GM23338 (cell line): ENCODE measurements around the gene GUCY1A1. TPM values are rescaled to one million over a fixed set of nuclear protein-coding genes. Genes with fewer than 3 reads are reported as not detected.

ENCODE experiments used
- ATAC-seq: fragments of 200-7000 bp; cut with Tn5 transposase; 3 replicates; pipeline ENCODE4 v1.9.1; 2020
- DNase-seq: peaks from one replicate; pipeline ENCODE4 v3.0.0-alpha.2; 2015; ENCODE audit warnings: low spot score
- H2AFZ ChIP-seq: fragments of 200-600 bp; sonication (generic); 2 replicates; pipeline ENCODE4 v1.8.0; 2016; ENCODE audit warnings: antibody characterized with exemption, mild to moderate bottlenecking, moderate library complexity
- H3F3A ChIP-seq: fragments of 200-600 bp; sonication (generic); replicated peaks from 2 replicates; pipeline ENCODE4 v1.8.0; 2017; ENCODE audit warnings: antibody characterized with exemption, mixed run types, low read depth
- H3K27ac ChIP-seq: fragments of 200-600 bp; sonication (generic); 2 replicates; pipeline ENCODE4 v1.6.1; 2016; ENCODE audit warnings: low read depth
- H3K27me3 ChIP-seq: fragments of 200-600 bp; sonication (generic); 2 replicates; pipeline ENCODE4 v1.8.0; 2016; ENCODE audit warnings: mild to moderate bottlenecking, mixed run types, moderate library complexity; ENCODE audit not compliant: insufficient read depth
- H3K36me3 ChIP-seq: fragments of 200-600 bp; sonication (generic); 2 replicates; pipeline ENCODE4 v1.8.0; 2016; ENCODE audit warnings: mild to moderate bottlenecking; ENCODE audit not compliant: insufficient read depth
- H3K4me1 ChIP-seq: fragments of 200-600 bp; sonication (generic); 2 replicates; pipeline ENCODE4 v1.8.0; 2016; ENCODE audit warnings: mild to moderate bottlenecking, moderate library complexity; ENCODE audit not compliant: insufficient read depth
- H3K4me2 ChIP-seq: fragments of 200-600 bp; sonication (generic); 2 replicates; pipeline ENCODE4 v1.7.1; 2017; ENCODE audit warnings: mixed run types
- H3K4me3 ChIP-seq: fragments of 200-600 bp; sonication (generic); 2 replicates; pipeline ENCODE4 v1.6.1; 2016; ENCODE audit warnings: mixed run types
- H3K79me2 ChIP-seq: fragments of 200-600 bp; sonication (generic); replicated peaks from 2 replicates; pipeline ENCODE4 v1.8.0; 2017; ENCODE audit warnings: mild to moderate bottlenecking; ENCODE audit not compliant: insufficient read depth
- H3K9me2 ChIP-seq: fragments of 200-600 bp; sonication (generic); 2 replicates; pipeline ENCODE4 v1.8.0; 2017; ENCODE audit not compliant: insufficient read depth
- H4K20me1 ChIP-seq: fragments of 200-600 bp; sonication (generic); replicated peaks from 2 replicates; pipeline ENCODE4 v1.8.0; 2017; ENCODE audit warnings: mild to moderate bottlenecking; ENCODE audit not compliant: insufficient read depth
- H3K27ac Mint-ChIP-seq: 2 replicates; pipeline ENCODE4 v1.8.0; 2020; ENCODE audit warnings: inconsistent platforms, mild to moderate bottlenecking, moderate library complexity, mixed read lengths
- H3K27me3 Mint-ChIP-seq: 3 replicates; pipeline ENCODE4 v1.8.0; 2022; ENCODE audit warnings: low read depth, mild to moderate bottlenecking, moderate library complexity, mixed read lengths, inconsistent platforms; ENCODE audit not compliant: insufficient read depth, poor library complexity
- H3K36me3 Mint-ChIP-seq: 3 replicates; pipeline ENCODE4 v1.8.0; 2021; ENCODE audit warnings: low read depth, mild to moderate bottlenecking, inconsistent platforms, moderate library complexity, mixed read lengths
- H3K4me1 Mint-ChIP-seq: 3 replicates; pipeline ENCODE4 v1.8.0; 2020; ENCODE audit warnings: mild to moderate bottlenecking, inconsistent platforms, mixed read lengths
- H3K4me3 Mint-ChIP-seq: 3 replicates; pipeline ENCODE4 v1.8.0; 2021; ENCODE audit warnings: moderate library complexity, mild to moderate bottlenecking, inconsistent platforms, mixed read lengths
- H3K9me3 Mint-ChIP-seq: 3 replicates; pipeline ENCODE4 v1.8.0; 2020; ENCODE audit warnings: moderate library complexity, mild to moderate bottlenecking, inconsistent platforms, mixed read lengths
- EZH2 ChIP-seq: fragments of 200-600 bp; sonication (generic); IDR thresholded peaks from one replicate; pipeline ENCODE4 v1.8.0; 2017; ENCODE audit warnings: antibody characterized with exemption, mild to moderate bottlenecking, low read depth; ENCODE audit not compliant: unreplicated experiment
- EZH2phosphoT487 ChIP-seq: fragments of 200-600 bp; sonication (generic); IDR thresholded peaks from one replicate; pipeline ENCODE4 v1.8.1; 2018; ENCODE audit warnings: antibody characterized with exemption; ENCODE audit not compliant: unreplicated experiment
- STAT1 ChIP-seq: IDR thresholded peaks from one replicate; pipeline ENCODE4 v1.6.1; 2016; ENCODE audit warnings: antibody characterized with exemption; ENCODE audit not compliant: unreplicated experiment
- ZNF114 ChIP-seq: fragments of 250-450 bp; sonication (Bioruptor Pico); IDR thresholded peaks from 2 replicates; pipeline ENCODE4 v1.5.0; 2020; ENCODE audit warnings: mild to moderate bottlenecking, moderate library complexity
- polyA plus RNA-seq: library from polyadenylated mRNA; unstranded; fragments of >200 nt; fragmentation: Nextera tagmentation; extraction: Ambion mirVana; gene quantifications from 2 replicates; pipeline ENCODE4 v1.2.1, GENCODE V29; 2016
- total RNA-seq: library from RNA; depleted of rRNA; stranded (reverse); fragments of >200 nt; shearing (Covaris generic); gene quantifications from 2 replicates; pipeline ENCODE4 v1.2.3, GENCODE V29; 2014
- TF ChIP-seq, protein P1 (sequence below): IDR thresholded peaks from 2 replicates; pipeline ENCODE4 v1.6.1; 2016; ENCODE audit warnings: antibody characterized with exemption
- TF ChIP-seq, protein P2 (sequence below): fragments of 250-450 bp; sonication (Bioruptor Pico); IDR thresholded peaks from 2 replicates; pipeline ENCODE4 v1.5.0; 2020; ENCODE audit warnings: mild to moderate bottlenecking, moderate library complexity

The GUCY1A1 gene
- total and polyA plus RNA-seq, 2 experiments from 2014 or later = not detected

DNA sequence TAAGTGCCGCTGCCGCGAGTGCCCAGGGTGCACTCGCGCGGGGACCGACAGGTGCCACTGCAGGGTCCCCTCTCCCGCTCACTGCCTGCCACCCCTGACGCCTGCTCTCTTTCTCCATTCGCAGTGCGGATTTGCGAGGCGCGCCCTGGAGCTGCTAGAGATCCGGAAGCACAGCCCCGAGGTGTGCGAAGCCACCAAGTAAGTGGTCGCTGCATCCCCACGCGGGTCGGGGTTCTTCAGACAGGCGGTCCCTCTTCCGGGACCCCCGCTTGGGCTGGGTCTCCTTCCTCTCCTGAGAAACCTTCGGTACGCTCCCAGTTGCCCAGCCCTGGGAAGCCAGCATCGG, 547 bp downstream of the GUCY1A1 start:
- Mint-ChIP-seq H3K9me3 (no peaks in the 10 kb centered on the region; the same call in 2 of the 3 replicates), H3K4me1 (peaks cover 13% of the 10 kb centered on the region), H3K27ac (no peak overlapping the region), H3K27me3 (peaks cover 53% of the 10 kb centered on the region), H3K4me3 (peak overlapping the region; percentile 79), H3K36me3 (no peaks in the 10 kb centered on the region)
- peak; percentile 67 for ATAC-seq
- Histone ChIP-seq H3K4me3 (peak overlapping the region; percentile 66), H3K36me3 (no peaks in the 10 kb centered on the region), H3K9me2 (no peaks in the 10 kb centered on the region), H4K20me1 (peaks cover 5% of the 10 kb centered on the region), H3K4me1 (no peaks in the 10 kb centered on the region; the same call in 1 of the 2 replicates), H3F3A (no peaks in the 10 kb centered on the region), H3K27me3 (peaks cover 94% of the 10 kb centered on the region), H3K79me2 (no peaks in the 10 kb centered on the region), H3K4me2 (peak overlapping the region; percentile 89), H2AFZ (peak overlapping the region; percentile 91), H3K27ac (no peak overlapping the region)
- DNase-seq = peak; percentile 40
- TF ChIP-seq ZNF114 (CRISPR knock-in tag) = no peak
- peak; percentile 69 for TF ChIP-seq EZH2phosphoT487
- peak; percentile 85 for TF ChIP-seq EZH2
- TF ChIP-seq STAT1 = no peak
- TF ChIP-seq, protein P1, sequence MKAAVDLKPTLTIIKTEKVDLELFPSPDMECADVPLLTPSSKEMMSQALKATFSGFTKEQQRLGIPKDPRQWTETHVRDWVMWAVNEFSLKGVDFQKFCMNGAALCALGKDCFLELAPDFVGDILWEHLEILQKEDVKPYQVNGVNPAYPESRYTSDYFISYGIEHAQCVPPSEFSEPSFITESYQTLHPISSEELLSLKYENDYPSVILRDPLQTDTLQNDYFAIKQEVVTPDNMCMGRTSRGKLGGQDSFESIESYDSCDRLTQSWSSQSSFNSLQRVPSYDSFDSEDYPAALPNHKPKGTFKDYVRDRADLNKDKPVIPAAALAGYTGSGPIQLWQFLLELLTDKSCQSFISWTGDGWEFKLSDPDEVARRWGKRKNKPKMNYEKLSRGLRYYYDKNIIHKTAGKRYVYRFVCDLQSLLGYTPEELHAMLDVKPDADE = no peak
- TF ChIP-seq, protein P2, sequence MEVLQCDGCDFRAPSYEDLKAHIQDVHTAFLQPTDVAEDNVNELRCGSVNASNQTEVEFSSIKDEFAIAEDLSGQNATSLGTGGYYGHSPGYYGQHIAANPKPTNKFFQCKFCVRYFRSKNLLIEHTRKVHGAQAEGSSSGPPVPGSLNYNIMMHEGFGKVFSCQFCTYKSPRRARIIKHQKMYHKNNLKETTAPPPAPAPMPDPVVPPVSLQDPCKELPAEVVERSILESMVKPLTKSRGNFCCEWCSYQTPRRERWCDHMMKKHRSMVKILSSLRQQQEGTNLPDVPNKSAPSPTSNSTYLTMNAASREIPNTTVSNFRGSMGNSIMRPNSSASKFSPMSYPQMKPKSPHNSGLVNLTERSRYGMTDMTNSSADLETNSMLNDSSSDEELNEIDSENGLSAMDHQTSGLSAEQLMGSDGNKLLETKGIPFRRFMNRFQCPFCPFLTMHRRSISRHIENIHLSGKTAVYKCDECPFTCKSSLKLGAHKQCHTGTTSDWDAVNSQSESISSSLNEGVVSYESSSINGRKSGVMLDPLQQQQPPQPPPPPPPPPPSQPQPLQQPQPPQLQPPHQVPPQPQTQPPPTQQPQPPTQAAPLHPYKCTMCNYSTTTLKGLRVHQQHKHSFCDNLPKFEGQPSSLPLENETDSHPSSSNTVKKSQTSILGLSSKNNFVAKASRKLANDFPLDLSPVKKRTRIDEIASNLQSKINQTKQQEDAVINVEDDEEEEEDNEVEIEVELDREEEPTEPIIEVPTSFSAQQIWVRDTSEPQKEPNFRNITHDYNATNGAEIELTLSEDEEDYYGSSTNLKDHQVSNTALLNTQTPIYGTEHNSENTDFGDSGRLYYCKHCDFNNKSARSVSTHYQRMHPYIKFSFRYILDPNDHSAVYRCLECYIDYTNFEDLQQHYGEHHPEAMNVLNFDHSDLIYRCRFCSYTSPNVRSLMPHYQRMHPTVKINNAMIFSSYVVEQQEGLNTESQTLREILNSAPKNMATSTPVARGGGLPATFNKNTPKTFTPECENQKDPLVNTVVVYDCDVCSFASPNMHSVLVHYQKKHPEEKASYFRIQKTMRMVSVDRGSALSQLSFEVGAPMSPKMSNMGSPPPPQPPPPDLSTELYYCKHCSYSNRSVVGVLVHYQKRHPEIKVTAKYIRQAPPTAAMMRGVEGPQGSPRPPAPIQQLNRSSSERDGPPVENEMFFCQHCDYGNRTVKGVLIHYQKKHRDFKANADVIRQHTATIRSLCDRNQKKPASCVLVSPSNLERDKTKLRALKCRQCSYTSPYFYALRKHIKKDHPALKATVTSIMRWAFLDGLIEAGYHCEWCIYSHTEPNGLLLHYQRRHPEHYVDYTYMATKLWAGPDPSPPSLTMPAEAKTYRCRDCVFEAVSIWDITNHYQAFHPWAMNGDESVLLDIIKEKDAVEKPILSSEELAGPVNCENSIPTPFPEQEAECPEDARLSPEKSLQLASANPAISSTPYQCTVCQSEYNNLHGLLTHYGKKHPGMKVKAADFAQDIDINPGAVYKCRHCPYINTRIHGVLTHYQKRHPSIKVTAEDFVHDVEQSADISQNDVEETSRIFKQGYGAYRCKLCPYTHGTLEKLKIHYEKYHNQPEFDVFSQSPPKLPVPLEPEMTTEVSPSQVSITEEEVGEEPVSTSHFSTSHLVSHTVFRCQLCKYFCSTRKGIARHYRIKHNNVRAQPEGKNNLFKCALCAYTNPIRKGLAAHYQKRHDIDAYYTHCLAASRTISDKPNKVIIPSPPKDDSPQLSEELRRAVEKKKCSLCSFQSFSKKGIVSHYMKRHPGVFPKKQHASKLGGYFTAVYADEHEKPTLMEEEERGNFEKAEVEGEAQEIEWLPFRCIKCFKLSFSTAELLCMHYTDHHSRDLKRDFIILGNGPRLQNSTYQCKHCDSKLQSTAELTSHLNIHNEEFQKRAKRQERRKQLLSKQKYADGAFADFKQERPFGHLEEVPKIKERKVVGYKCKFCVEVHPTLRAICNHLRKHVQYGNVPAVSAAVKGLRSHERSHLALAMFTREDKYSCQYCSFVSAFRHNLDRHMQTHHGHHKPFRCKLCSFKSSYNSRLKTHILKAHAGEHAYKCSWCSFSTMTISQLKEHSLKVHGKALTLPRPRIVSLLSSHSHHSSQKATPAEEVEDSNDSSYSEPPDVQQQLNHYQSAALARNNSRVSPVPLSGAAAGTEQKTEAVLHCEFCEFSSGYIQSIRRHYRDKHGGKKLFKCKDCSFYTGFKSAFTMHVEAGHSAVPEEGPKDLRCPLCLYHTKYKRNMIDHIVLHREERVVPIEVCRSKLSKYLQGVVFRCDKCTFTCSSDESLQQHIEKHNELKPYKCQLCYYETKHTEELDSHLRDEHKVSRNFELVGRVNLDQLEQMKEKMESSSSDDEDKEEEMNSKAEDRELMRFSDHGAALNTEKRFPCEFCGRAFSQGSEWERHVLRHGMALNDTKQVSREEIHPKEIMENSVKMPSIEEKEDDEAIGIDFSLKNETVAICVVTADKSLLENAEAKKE (CRISPR knock-in tag) = no peak
